NT2/D1 (cell line): ENCODE results near the gene APMAP.

ENCODE experiments used
- SUZ12 ChIP-seq: IDR thresholded peaks from 2 replicates; pipeline ENCODE4 v1.6.1; 2011; ENCODE audit not compliant: insufficient read length, insufficient read depth; ENCODE audit errors: extremely low read depth
- YY1 ChIP-seq: IDR thresholded peaks from 2 replicates; pipeline ENCODE4 v1.6.1; 2011; ENCODE audit not compliant: insufficient read length, insufficient read depth

DNA sequence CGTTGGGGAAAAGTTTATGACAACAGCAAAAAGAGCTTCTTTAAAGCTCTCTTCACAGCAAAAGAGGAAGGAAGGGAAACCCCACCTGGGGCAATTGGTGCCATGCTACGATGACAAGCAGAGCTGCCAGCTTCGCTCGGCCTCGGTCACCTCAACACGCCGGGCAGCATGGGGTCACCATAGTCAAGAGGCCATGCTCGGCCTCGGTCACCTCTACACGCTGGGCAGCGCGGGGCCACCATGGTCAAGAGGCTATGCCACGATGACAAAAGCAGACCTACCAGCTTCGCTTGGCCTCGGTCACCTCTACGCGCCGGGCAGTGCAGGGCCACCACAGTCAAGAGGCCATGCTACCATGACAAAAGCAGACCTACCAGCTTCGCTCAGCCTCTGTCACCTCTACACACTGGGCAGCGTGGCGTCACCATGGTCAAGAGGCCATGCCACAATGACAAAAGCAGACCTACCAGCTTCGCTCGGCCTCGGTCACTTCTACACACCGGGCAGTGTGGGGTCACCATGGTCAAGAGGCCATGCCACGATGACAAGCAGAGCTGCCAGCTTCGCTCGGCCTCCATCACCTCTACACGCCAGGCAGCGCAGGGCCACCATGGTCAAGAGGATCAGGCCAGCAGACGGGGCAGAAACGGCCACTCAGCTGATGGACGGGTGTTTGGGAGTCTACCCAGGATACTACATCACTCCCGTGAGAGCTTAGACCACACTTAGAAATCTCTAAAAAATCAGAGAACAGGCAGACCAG, 12.1 kb downstream of the APMAP start:
- TF ChIP-seq YY1 (no peak), SUZ12 (no peak)
